WTC11 (cell line): ENCODE results near the gene PPP1R15B. TPM values are rescaled to one million over a fixed set of nuclear protein-coding genes. Genes with fewer than 3 reads are reported as not detected.

Experiments
- ATF6 ChIP-seq: sonication (generic); formaldehyde crosslinking; IDR thresholded peaks from 2 replicates; pipeline ENCODE4 v1.8.1; 2023; ENCODE audit warnings: mild to moderate bottlenecking, missing genetic modification reagents
- CDX4 ChIP-seq: fragments of 250-450 bp; sonication (Bioruptor Pico); IDR thresholded peaks from 2 replicates; pipeline ENCODE4 v1.9.0; 2021; ENCODE audit warnings: moderate library complexity, mild to moderate bottlenecking, inconsistent platforms, borderline replicate concordance
- CTCF ChIP-seq: fragments of 200-600 bp; IDR thresholded peaks from 2 replicates; pipeline ENCODE4 v1.8.0; 2022; ENCODE audit warnings: antibody characterized with exemption
- E2F1 ChIP-seq: sonication (generic); formaldehyde crosslinking; IDR thresholded peaks from 2 replicates; pipeline ENCODE4 v1.8.0; 2022; ENCODE audit warnings: mild to moderate bottlenecking, missing genetic modification reagents
- E2F4 ChIP-seq: sonication (generic); formaldehyde crosslinking; IDR thresholded peaks from 2 replicates; pipeline ENCODE4 v1.8.1; 2022; ENCODE audit warnings: low read depth, mild to moderate bottlenecking, moderate library complexity, missing genetic modification reagents, borderline replicate concordance
- ELF4 ChIP-seq: sonication (generic); formaldehyde crosslinking; IDR thresholded peaks from 2 replicates; pipeline ENCODE4 v1.8.1; 2022; ENCODE audit warnings: low read depth, mild to moderate bottlenecking, moderate library complexity, missing genetic modification reagents
- ERG ChIP-seq: fragments of 250-450 bp; sonication (Bioruptor Pico); IDR thresholded peaks from 2 replicates; pipeline ENCODE4 v1.8.0; 2021; ENCODE audit warnings: mild to moderate bottlenecking
- ESRRA ChIP-seq: sonication (generic); formaldehyde crosslinking; IDR thresholded peaks from 2 replicates; pipeline ENCODE4 v1.8.1; 2022; ENCODE audit warnings: mild to moderate bottlenecking, missing genetic modification reagents, borderline replicate concordance
- FOXK1 ChIP-seq: sonication (generic); formaldehyde crosslinking; IDR thresholded peaks from 2 replicates; pipeline ENCODE4 v1.8.0; 2022; ENCODE audit warnings: mild to moderate bottlenecking, moderate library complexity, missing genetic modification reagents
- FOXP1 ChIP-seq: sonication (generic); formaldehyde crosslinking; IDR thresholded peaks from 2 replicates; pipeline ENCODE4 v1.8.0; 2022; ENCODE audit warnings: missing genetic modification reagents, mild to moderate bottlenecking, moderate library complexity, borderline replicate concordance
- GRHL2 ChIP-seq: fragments of 250-450 bp; sonication (Bioruptor Pico); IDR thresholded peaks from 2 replicates; pipeline ENCODE4 v1.8.0; 2022; ENCODE audit warnings: mild to moderate bottlenecking, moderate library complexity; ENCODE audit not compliant: insufficient replicate concordance, severe bottlenecking
- NFYB ChIP-seq: sonication (generic); formaldehyde crosslinking; conservative IDR thresholded peaks from 2 replicates; pipeline ENCODE4 v1.8.0; 2022; ENCODE audit warnings: low read depth, missing genetic modification reagents
- NR2C2 ChIP-seq: sonication (generic); formaldehyde crosslinking; IDR thresholded peaks from 2 replicates; pipeline ENCODE4 v1.8.0; 2022; ENCODE audit warnings: mild to moderate bottlenecking, missing genetic modification reagents
- PRDM15 ChIP-seq: sonication (generic); formaldehyde crosslinking; IDR thresholded peaks from 2 replicates; pipeline ENCODE4 v1.8.0; 2022; ENCODE audit warnings: missing genetic modification reagents
- RORB ChIP-seq: fragments of 250-450 bp; sonication (Bioruptor Pico); IDR thresholded peaks from 2 replicates; pipeline ENCODE4 v1.9.0; 2021; ENCODE audit warnings: mild to moderate bottlenecking
- SMAD3 ChIP-seq: sonication (generic); formaldehyde crosslinking; IDR thresholded peaks from 2 replicates; pipeline ENCODE4 v1.8.0; 2022; ENCODE audit warnings: missing genetic modification reagents, mild to moderate bottlenecking, borderline replicate concordance
- STAT6 ChIP-seq: sonication (generic); formaldehyde crosslinking; conservative IDR thresholded peaks from 2 replicates; pipeline ENCODE4 v1.8.1; 2023; ENCODE audit warnings: mild to moderate bottlenecking, low read depth, missing genetic modification reagents, moderate library complexity
- TEAD1 ChIP-seq: sonication (generic); formaldehyde crosslinking; IDR thresholded peaks from 2 replicates; pipeline ENCODE4 v1.8.0; 2022; ENCODE audit warnings: mild to moderate bottlenecking, missing genetic modification reagents
- ZMAT4 ChIP-seq: fragments of 250-450 bp; sonication (Bioruptor Pico); IDR thresholded peaks from 2 replicates; pipeline ENCODE4 v1.9.0; 2021; ENCODE audit warnings: mild to moderate bottlenecking
- ZNF121 ChIP-seq: sonication (generic); formaldehyde crosslinking; IDR thresholded peaks from 2 replicates; pipeline ENCODE4 v1.8.0; 2023; ENCODE audit warnings: missing genetic modification reagents
- ZNF138 ChIP-seq: sonication (generic); formaldehyde crosslinking; conservative IDR thresholded peaks from 2 replicates; pipeline ENCODE4 v1.8.1; 2022; ENCODE audit warnings: mild to moderate bottlenecking, moderate library complexity, missing genetic modification reagents
- ZNF232 ChIP-seq: sonication (generic); formaldehyde crosslinking; IDR thresholded peaks from 2 replicates; pipeline ENCODE4 v1.8.0; 2022; ENCODE audit warnings: mild to moderate bottlenecking, missing genetic modification reagents
- ZNF423 ChIP-seq: fragments of 250-450 bp; sonication (Bioruptor Pico); IDR thresholded peaks from 2 replicates; pipeline ENCODE4 v2.1.2; 2022; ENCODE audit warnings: mild to moderate bottlenecking, moderate library complexity
- total RNA-seq: library from RNA; stranded (reverse); gene quantifications from 3 replicates; pipeline ENCODE4 v1.2.3, GENCODE V29; 2021

The PPP1R15B gene
- total RNA-seq, 1 experiment from 2014 or later: 47.7 TPM

GRCh38 chr1:204411451-204412204, at the start of gene PPP1R15B (continued):
- no peak for TF ChIP-seq RORB (CRISPR knock-in tag)
- TF ChIP-seq ATF6 (CRISPR knock-in tag): no peak
- TF ChIP-seq GRHL2 (CRISPR knock-in tag): no peak
- no peak for TF ChIP-seq CDX4
- no peak for TF ChIP-seq ZNF423 (CRISPR knock-in tag)
- TF ChIP-seq ESRRA (CRISPR knock-in tag): no peak
- peak; percentile 57 for TF ChIP-seq TEAD1 (CRISPR knock-in tag)
- TF ChIP-seq PRDM15 (CRISPR knock-in tag): no peak
- TF ChIP-seq ZNF138: no peak
- no peak; the same call in 1 of the 2 replicates for TF ChIP-seq NFYB (CRISPR knock-in tag)
- peak; percentile 56; the same call in 1 of the 2 replicates for TF ChIP-seq FOXK1 (CRISPR knock-in tag)
- no peak for TF ChIP-seq SMAD3 (CRISPR knock-in tag)
- no peak for TF ChIP-seq ZMAT4 (CRISPR knock-in tag)
- TF ChIP-seq E2F1 (CRISPR knock-in tag): no peak
- no peak for TF ChIP-seq ERG (CRISPR knock-in tag)
- TF ChIP-seq CTCF: no peak
- no peak for TF ChIP-seq STAT6 (CRISPR knock-in tag)
- TF ChIP-seq E2F4 (CRISPR knock-in tag): no peak; the same call in 1 of the 2 replicates
- no peak for TF ChIP-seq NR2C2 (CRISPR knock-in tag)
- peak; percentile 75 for TF ChIP-seq FOXP1 (CRISPR knock-in tag)
- TF ChIP-seq ELF4 (CRISPR knock-in tag): no peak
- no peak for TF ChIP-seq ZNF232 (CRISPR knock-in tag)
- TF ChIP-seq ZNF121 (CRISPR knock-in tag): no peak
